Duodenal mucosa (tissue), 2 donors: ENCODE results near the gene RNF182.

Experiments used
- H3K27ac ChIP-seq: one replicate; pipeline ENCODE4 v1.7.0; 2013; ENCODE audit warnings: low read depth, low read length
- H3K27me3 ChIP-seq, 2 donors: one replicate each; pipeline ENCODE4 v1.7.0; 2013; ENCODE audit warnings: low read length in 2 of 2, control low read depth in 1 of 2; ENCODE audit not compliant: insufficient read depth in 2 of 2, control insufficient read depth in 1 of 2
- H3K36me3 ChIP-seq, 2 donors: one replicate each; pipeline ENCODE4 v1.7.0; 2013; ENCODE audit warnings: low read length in 2 of 2, control low read depth in 1 of 2; ENCODE audit not compliant: insufficient read depth in 2 of 2, control insufficient read depth in 1 of 2
- H3K4me1 ChIP-seq, 2 donors: one replicate each; pipeline ENCODE4 v1.7.0; 2013; ENCODE audit warnings: low read length in 2 of 2, control low read depth in 1 of 2; ENCODE audit not compliant: insufficient read depth in 2 of 2, control insufficient read depth in 1 of 2
- H3K4me3 ChIP-seq, 2 donors: one replicate each; pipeline ENCODE4 v1.7.0; 2013; ENCODE audit warnings: low read length in 2 of 2, low read depth in 1 of 2
- H3K9ac ChIP-seq, 2 donors: one replicate each; pipeline ENCODE4 v1.7.0; 2013; ENCODE audit warnings: low read length in 2 of 2, low read depth in 1 of 2
- H3K9me3 ChIP-seq, 2 donors: one replicate each; pipeline ENCODE4 v1.7.0; 2013; ENCODE audit warnings: low read length in 2 of 2, control low read depth in 1 of 2; ENCODE audit not compliant: control insufficient read depth in 1 of 2

The RNF182 gene

GRCh38 chr6:13916230-13916944 is 8.4 kb upstream of the RNF182 start:
- H3K4me1 ChIP-seq, result peaks cover 15 to 42% of the 10 kb centered on the region in 2 donors
- no peak overlapping the region for H3K9ac ChIP-seq
- H3K9me3 ChIP-seq, result no peaks in the 10 kb centered on the region
- H3K27me3 ChIP-seq, result peaks cover 0 to 5% of the 10 kb centered on the region in 2 donors
- H3K27ac ChIP-seq, result no peak overlapping the region
- H3K36me3 ChIP-seq, result no peaks in the 10 kb centered on the region
- H3K4me3 ChIP-seq, result no peak overlapping the region

GRCh38 chr6:13917141-13917540 is 7.6 kb upstream of the RNF182 start:
- Histone ChIP-seq H3K9me3 (no peaks in the 10 kb centered on the region), H3K27me3 (peaks cover 0 to 5% of the 10 kb centered on the region in 2 donors)

GRCh38 chr6:13918686-13919250 is 6.0 kb upstream of the RNF182 start:
- Histone ChIP-seq H3K27ac (no peak overlapping the region), H3K36me3 (no peaks in the 10 kb centered on the region), H3K4me3 (no peak overlapping the region), H3K27me3 (peaks cover 8 to 16% of the 10 kb centered on the region in 2 donors), H3K9me3 (no peaks in the 10 kb centered on the region), H3K4me1 (peaks cover 15 to 42% of the 10 kb centered on the region in 2 donors), H3K9ac (no peak overlapping the region)

More at GRCh38 chr6:13917141-13917540, 7.6 kb upstream of the RNF182 start:
- Histone ChIP-seq H3K9ac (no peak overlapping the region), H3K4me3 (no peak overlapping the region), H3K36me3 (no peaks in the 10 kb centered on the region), H3K27ac (no peak overlapping the region), H3K4me1 (peaks cover 15 to 42% of the 10 kb centered on the region in 2 donors)

GRCh38 chr6:13919861-13920260 is 4.9 kb upstream of the RNF182 start:
- Histone ChIP-seq H3K4me1 (peaks cover 17 to 43% of the 10 kb centered on the region in 2 donors), H3K4me3 (no peak overlapping the region), H3K9ac (no peak overlapping the region), H3K36me3 (no peaks in the 10 kb centered on the region), H3K27ac (no peak overlapping the region), H3K9me3 (no peaks in the 10 kb centered on the region), H3K27me3 (peaks cover 17 to 24% of the 10 kb centered on the region in 2 donors)

GRCh38 chr6:13920552-13920951 is 4.2 kb upstream of the RNF182 start:
- Histone ChIP-seq H3K9ac (no peak overlapping the region), H3K27me3 (peaks cover 22 to 29% of the 10 kb centered on the region in 2 donors), H3K4me1 (peaks cover 15 to 44% of the 10 kb centered on the region in 2 donors), H3K4me3 (no peak overlapping the region), H3K9me3 (no peaks in the 10 kb centered on the region), H3K27ac (no peak overlapping the region), H3K36me3 (no peaks in the 10 kb centered on the region)

GRCh38 chr6:13922750-13923149 is 2.0 kb upstream of the RNF182 start:
- Histone ChIP-seq H3K9me3 (no peaks in the 10 kb centered on the region), H3K9ac (no peak overlapping the region), H3K27me3 (peaks cover 41 to 51% of the 10 kb centered on the region in 2 donors), H3K36me3 (no peaks in the 10 kb centered on the region), H3K27ac (no peak overlapping the region), H3K4me3 (no peak overlapping the region), H3K4me1 (peaks cover 5 to 30% of the 10 kb centered on the region in 2 donors)

GRCh38 chr6:13923527-13924145 is 1.1 kb upstream of the RNF182 start:
- no peaks in the 10 kb centered on the region for H3K9me3 ChIP-seq
- no peaks in the 10 kb centered on the region for H3K36me3 ChIP-seq
- H3K27me3 ChIP-seq, result peaks cover 44 to 59% of the 10 kb centered on the region in 2 donors
- no peak overlapping the region for H3K27ac ChIP-seq
- H3K4me1 ChIP-seq, result peaks cover 5 to 24% of the 10 kb centered on the region in 2 donors
- no peak overlapping the region for H3K9ac ChIP-seq
- H3K4me3 ChIP-seq, result no peak overlapping the region

GRCh38 chr6:13924146-13924948 is 405 bp upstream of the RNF182 start:
- H3K27me3 ChIP-seq, result peaks cover 50 to 66% of the 10 kb centered on the region in 2 donors
- no peak overlapping the region for H3K27ac ChIP-seq
- peak overlapping the region; percentile 50 to 58 for H3K4me3 ChIP-seq
- H3K9me3 ChIP-seq, result no peaks in the 10 kb centered on the region
- H3K9ac ChIP-seq, result no peak overlapping the region
- no peaks in the 10 kb centered on the region for H3K36me3 ChIP-seq
- H3K4me1 ChIP-seq, result peaks cover 5 to 20% of the 10 kb centered on the region in 2 donors

GRCh38 chr6:13926378-13926777 is 1.6 kb downstream of the RNF182 start:
- H3K27ac ChIP-seq, result no peak overlapping the region
- no peaks in the 10 kb centered on the region for H3K36me3 ChIP-seq
- peaks cover 5 to 10% of the 10 kb centered on the region in 2 donors for H3K4me1 ChIP-seq
- H3K4me3 ChIP-seq, result no peak overlapping the region
- no peak overlapping the region for H3K9ac ChIP-seq
- no peaks in the 10 kb centered on the region for H3K9me3 ChIP-seq
- peaks cover 50 to 66% of the 10 kb centered on the region in 2 donors for H3K27me3 ChIP-seq
